Bone marrow (tissue), 2 donors: ENCODE results near the gene NRCAM.
A peak's percentile ranks its signal among the peaks of the same experiment; 100 is the strongest.

Source experiments
- DNase-seq, 2 donors: peaks; one replicate each; lab custom pipeline; 2025; lab: John Stamatoyannopoulos, UW

Gene NRCAM

GRCh38 chr7:108424013-108424412 lies 32.2 kb downstream of the NRCAM start:
- DNase-seq = no peak

- no peak for DNase-seq
Measured at GRCh38 chr7:108423089-108423989, 32.9 kb downstream of the NRCAM start.

- no peak for DNase-seq
Measured at GRCh38 chr7:108421720-108422331, 34.4 kb downstream of the NRCAM start.

DNA sequence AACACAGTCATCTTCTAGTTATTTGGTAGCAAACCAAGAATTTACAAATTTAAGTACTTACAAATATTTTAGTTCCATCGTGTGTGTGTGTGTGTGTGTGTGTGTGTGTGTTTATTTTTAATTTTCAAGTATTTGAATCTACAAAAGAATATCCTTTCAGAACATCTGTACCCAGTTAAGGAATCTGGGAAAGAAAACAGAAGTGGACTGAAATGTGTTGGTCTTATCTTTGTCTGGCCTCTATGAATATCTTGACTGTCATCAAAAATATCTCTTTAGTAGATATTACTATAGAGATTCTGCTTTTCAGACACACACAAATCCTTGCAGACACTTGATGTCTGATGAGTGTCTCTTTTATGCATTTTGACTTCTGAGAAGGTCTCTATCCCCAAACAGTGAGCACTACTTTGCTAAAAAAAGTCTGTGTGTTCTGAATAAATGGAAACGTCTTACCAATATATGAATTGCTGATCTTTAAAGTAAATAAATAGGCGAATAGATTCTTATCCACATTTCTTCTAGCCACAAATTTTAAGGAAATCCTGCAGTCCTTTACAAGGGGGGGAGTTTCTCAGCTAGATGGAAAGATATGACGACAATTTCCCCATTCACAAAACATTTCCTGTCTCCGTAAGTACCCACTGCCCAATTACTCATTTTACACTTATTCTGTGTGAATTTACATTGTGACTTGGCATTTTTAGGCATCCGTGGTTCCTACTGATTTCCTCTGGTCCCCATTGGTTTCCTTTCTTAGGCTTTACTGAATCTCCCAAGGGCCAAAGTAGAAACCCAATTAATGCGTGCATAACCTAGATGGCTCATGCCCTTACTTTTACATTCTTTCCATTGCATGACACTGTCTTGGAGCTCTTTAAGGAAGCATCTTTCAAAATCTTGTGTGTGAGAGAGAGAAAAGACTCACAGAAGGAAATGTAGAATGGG lies 36.0 kb downstream of the NRCAM start:
- peak in 1 of 2 donors; percentile 56 for DNase-seq

DNA sequence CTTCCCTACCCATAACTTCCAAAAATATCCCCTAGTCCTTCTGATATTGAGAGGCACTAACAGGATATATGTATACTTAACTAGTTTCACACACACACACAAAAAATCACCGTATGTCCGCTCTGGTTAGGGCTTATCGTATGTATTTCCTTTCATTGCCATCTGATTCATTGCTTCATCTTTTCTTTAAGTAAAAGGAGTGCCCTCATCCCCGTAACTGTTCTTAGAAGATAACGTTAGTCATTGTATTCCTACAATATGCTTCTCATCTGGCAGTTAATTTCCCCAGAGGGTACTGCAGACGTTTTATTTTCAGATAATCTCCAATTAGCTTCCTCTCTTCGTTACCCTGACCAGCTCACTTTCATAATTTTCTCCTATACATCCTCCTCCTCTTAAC lies 37.3 kb downstream of the NRCAM start:
- no peak for DNase-seq

GRCh38 chr7:108417926-108418325 lies 38.3 kb downstream of the NRCAM start:
- DNase-seq = no peak

DNA sequence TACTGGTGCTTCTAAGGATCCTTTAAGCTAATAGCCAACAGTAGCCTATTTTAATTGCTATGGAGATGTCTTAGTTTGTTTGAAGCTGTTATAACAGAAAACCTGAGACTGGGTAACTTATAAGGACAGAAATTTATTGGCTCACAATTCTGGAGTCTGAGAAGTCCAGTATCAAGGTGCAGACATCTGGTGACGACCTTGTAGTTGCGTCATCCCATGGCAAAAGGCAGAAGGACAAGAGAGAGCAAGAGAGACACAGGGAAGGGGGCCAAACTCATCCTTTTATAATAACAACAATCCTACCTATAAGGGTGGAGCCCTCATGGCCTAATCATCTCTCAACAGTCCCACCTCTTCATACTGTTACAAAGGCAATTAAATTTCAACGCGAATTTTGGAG lies 39.1 kb downstream of the NRCAM start:
- DNase-seq = no peak

GRCh38 chr7:108415821-108416536 lies 40.3 kb downstream of the NRCAM start:
- DNase-seq = peak in 1 of 2 donors; percentile 63

- DNase-seq = no peak
Measured at GRCh38 chr7:108415084-108415483, 41.2 kb downstream of the NRCAM start.

GRCh38 chr7:108413782-108414492 lies 42.3 kb downstream of the NRCAM start:
- no peak for DNase-seq

DNA sequence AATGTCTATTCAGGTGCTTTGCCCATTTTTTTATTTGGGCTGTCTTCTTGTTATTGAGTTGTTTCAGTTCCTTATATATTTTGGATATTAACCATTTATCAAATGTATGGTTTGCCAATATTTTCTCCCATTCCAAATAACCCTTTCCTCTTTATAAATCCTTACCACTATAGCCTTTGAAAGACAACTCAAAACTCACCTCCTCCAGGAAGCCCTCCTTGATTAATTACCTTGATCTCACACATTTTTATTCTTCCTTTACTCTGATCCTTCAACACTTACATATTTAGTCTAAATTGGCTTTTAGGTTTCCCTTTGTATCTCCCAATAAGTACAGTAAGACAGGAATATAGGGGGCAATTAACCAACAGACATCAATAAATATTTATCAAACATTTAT lies 42.9 kb downstream of the NRCAM start:
- DNase-seq = no peak

GRCh38 chr7:108409146-108409545 lies 47.1 kb downstream of the NRCAM start:
- no peak for DNase-seq

GRCh38 chr7:108408296-108408991 lies 47.8 kb downstream of the NRCAM start:
- no peak for DNase-seq

DNA sequence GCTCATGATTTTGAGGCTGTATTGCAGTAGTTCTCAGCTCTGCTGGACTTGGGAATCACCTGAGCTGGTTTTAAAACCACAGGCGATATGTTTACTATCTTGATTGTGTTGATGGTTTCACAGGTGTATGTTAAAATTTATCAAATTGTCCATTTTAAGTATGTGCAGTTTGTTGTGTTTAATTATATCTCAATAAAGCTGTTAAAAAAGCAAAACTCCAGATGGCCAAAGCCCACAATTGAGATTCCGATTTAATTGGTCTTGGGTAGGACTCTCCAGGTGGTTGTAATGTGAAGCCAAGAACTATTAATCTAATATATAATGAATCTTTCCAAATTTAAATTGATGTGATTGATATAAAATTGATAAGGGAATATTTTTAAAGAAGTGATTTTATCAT lies 48.6 kb downstream of the NRCAM start:
- no peak for DNase-seq

- DNase-seq = no peak
Measured at GRCh38 chr7:108406222-108406890, 49.9 kb downstream of the NRCAM start.

- no peak for DNase-seq
Measured at GRCh38 chr7:108404509-108405420, 51.5 kb downstream of the NRCAM start.

DNA sequence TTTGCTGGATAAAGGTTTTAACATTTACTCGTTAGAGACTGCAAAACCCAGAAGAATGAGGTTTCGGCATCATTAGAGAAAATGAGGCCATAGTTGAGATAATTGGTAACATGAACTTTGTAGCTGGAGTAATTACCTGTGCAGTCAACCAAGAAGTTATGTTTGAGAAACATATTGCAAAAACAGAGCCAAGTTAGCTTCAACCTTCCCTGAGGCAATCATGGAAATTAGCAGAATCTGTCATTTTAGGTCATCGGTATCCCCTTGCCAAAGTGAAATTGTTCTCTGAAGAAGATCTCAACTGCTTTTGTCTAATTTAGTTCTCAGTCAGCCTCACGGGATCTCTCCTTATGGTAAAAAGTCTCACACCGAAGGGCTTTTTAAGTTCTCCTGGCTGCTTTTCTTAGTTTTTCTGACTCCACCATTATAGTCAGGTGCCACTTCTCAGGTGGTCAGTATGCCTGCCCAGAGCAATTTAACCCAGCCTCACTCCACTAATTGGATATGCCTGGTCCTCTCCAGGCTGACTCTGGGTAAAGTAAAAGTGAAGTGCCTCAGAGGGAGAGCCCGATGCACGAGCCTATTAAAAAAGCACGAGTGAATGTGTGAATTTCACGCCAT lies 52.5 kb downstream of the NRCAM start:
- DNase-seq = no peak

- DNase-seq = no peak
Measured at GRCh38 chr7:108402865-108403264, 53.4 kb downstream of the NRCAM start.
